Upper lobe of left lung (tissue), 6 donors: ENCODE results near the gene ACTL6B. TPM values are rescaled to one million over a fixed set of nuclear protein-coding genes. Genes with fewer than 3 reads are reported as not detected.
A peak's percentile ranks its signal among the peaks of the same experiment; 100 is the strongest.

Experiments
- ATAC-seq, 2 donors: fragments of 200-7000 bp; cut with Tn5 transposase; one replicate each; pipeline ENCODE4 v1.9.1; 2022; ENCODE audit warnings: mild to moderate bottlenecking in 2 of 2, moderate library complexity in 2 of 2; ENCODE audit not compliant: low FRiP score in 2 of 2
- DNase-seq, 2 donors: peaks; one replicate each; pipeline ENCODE4 v3.0.0-alpha.2; 2019 to 2020
- H3K27ac ChIP-seq, 4 donors: fragments of 200-600 bp; sonication (generic); one replicate each; pipeline ENCODE4 v1.5.1; 2016 to 2019
- H3K27me3 ChIP-seq, 4 donors: fragments of 200-600 bp; sonication (generic); one replicate each; pipeline ENCODE4 v1.5.1; 2017 to 2019
- H3K36me3 ChIP-seq, 4 donors: fragments of 200-600 bp; sonication (generic); one replicate each; pipeline ENCODE4 v1.5.1; 2016 to 2019
- H3K4me1 ChIP-seq, 4 donors: fragments of 200-600 bp; sonication (generic); one replicate each; pipeline ENCODE4 v1.5.1; 2018 to 2019
- H3K4me3 ChIP-seq, 4 donors: fragments of 200-600 bp; sonication (generic); one replicate each; pipeline ENCODE4 v1.5.1; 2017 to 2019; ENCODE audit warnings: mild to moderate bottlenecking in 2 of 4, moderate library complexity in 1 of 4
- H3K9me3 ChIP-seq, 4 donors: fragments of 200-600 bp; sonication (generic); one replicate each; pipeline ENCODE4 v1.5.1; 2018 to 2019
- CTCF ChIP-seq, 6 experiments: fragments of 450-650 bp in 4 of 6; fragments of 200-600 bp in 2 of 6; sonication (generic) in 2 of 6; IDR thresholded peaks; one replicate each; pipeline ENCODE4 v1.5.1; 2016 to 2019; ENCODE audit warnings: antibody characterized with exemption in 6 of 6
- EP300 ChIP-seq, 4 donors: sonication (generic); formaldehyde crosslinking; IDR thresholded peaks; one replicate each; pipeline ENCODE4 v1.5.1; 2017; ENCODE audit warnings: antibody characterized with exemption in 4 of 4, control low read depth in 2 of 4
- POLR2A ChIP-seq, 4 donors: fragments of 450-650 bp; IDR thresholded peaks; one replicate each; pipeline ENCODE4 v1.5.1; 2016 to 2017; ENCODE audit warnings: antibody characterized with exemption in 4 of 4, mild to moderate bottlenecking in 2 of 4
- POLR2AphosphoS5 ChIP-seq, 2 donors: sonication (generic); formaldehyde crosslinking; IDR thresholded peaks; one replicate each; pipeline ENCODE4 v1.5.1; 2017; ENCODE audit warnings: antibody characterized with exemption in 2 of 2
- WGBS, 2 donors: methylation state at CpG; one replicate each; pipeline ENCODE4 v1.1.5; 2017 to 2018; 5-methylcytosine and 5-hydroxymethylcytosine counted together
- total RNA-seq, 6 donors: library from RNA; depleted of rRNA in 4 of 6; stranded (reverse); fragments of >200 nt in 4 of 6; gene quantifications; one replicate each; pipeline versions ENCODE4 v1.1.0 to v1.2.1, GENCODE V29; 2016 to 2021
- donor health status: DM: no; HTN: no; CAD: no; lungs with moderate emphysema.
- donor health status: DM: no; HTN: yes; CAD: no; lungs with severe emphysema.

The ACTL6B gene
- total RNA-seq, 6 donors from 2014 or later: not detected

DNA sequence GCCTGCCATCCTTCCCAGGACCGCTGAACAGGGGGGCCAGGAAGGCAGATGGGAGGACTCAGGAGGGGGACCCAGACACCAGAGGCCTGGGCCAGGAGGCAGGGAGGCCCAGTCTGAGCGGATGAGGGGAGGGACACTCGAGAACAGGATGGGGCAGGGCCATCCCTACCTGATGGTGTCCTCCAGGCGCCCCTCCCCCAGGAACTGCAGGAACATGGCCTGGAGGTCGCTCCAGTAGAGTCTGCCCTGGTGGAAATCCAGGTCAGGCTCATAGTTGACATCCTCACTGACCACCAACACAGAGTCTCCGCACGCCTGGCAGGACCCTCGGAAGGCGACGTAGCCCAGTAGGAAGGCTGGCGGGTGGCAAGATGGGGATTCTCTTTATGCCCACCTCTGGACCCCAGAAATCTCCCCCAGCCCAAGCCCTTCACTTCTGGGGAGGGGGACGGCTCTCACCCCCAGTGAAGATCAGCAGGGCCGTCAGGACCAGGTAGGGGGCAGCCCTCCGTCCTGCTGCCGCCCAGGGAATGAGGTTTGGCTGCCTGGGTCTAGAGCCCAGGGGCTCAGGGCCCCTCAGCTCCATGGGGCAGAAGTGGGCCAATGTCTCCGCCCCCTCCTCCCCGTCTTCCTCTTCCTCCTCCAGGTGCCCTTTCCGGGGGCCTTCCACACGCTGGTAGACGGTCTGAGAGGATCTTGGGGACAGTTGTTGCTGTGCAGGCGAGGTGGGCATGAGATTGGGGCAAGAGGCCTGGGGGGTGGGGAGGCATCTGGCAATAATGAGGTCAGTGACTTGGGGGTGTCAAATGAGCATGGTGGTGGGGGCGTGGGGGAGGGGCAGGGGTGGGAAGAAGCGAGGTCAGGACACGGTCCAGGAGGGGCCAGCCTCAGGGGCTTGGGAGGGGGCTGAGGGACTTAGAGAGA is 15.5 kb downstream of the ACTL6B start:
- DNase-seq: no peak
- Histone ChIP-seq H3K9me3 (no peaks in the 10 kb centered on the region), H3K36me3 (no peaks in the 10 kb centered on the region), H3K27me3 (peaks cover 0 to 6% (median 0%) of the 10 kb centered on the region in 4 donors), H3K4me3 (no peak overlapping the region), H3K27ac (no peak overlapping the region), H3K4me1 (no peaks in the 10 kb centered on the region)
- TF ChIP-seq POLR2A (IDR thresholded peaks at IDR 0.05) (no peak), CTCF (IDR thresholded peaks at IDR 0.05) (no peak), POLR2AphosphoS5 (IDR thresholded peaks at IDR 0.05) (no peak)
- WGBS, 2 donors: 55 to 67% methylated on average over 16 to 24 of the region's 24 CpGs
- peak in 1 of 2 donors; percentile 40 for ATAC-seq

DNA sequence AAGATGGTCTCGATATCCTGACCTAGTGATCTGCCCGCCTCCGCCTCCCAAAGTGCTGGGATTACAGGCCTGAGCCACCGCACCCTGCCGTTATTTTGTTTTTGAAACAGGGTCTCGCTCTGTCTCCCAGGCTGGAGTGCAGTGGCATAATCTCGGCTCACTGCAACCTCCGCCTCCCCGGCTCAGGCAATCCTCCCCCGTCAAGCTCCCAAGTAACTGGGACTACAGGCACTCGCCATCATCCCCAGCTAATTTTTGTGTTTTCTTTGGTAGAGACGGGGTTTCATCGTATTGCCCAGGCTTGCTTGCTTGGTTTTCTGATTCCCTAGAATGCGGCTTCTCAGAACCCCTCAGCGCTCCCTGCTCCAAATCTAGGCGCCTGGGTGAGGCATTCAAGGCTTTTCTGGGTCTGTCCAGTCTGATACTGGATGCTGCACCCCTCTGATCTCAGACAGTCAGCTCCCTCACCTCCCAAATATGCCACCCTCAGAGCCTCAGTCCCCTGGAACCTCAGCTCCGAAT is 16.2 kb downstream of the ACTL6B start:
- H3K27me3 ChIP-seq: peaks cover 0 to 6% (median 0%) of the 10 kb centered on the region in 4 donors
- no peak overlapping the region for H3K4me3 ChIP-seq
- 84 to 87% methylated on average over 17 of the region's 17 CpGs for WGBS, 2 donors
- no peaks in the 10 kb centered on the region for H3K36me3 ChIP-seq
- TF ChIP-seq EP300 (IDR thresholded peaks at IDR 0.05) (no peak), CTCF (IDR thresholded peaks at IDR 0.05) (no peak)
- no peaks in the 10 kb centered on the region for H3K4me1 ChIP-seq
- DNase-seq: no peak
- no peaks in the 10 kb centered on the region for H3K9me3 ChIP-seq
- no peak for ATAC-seq
- H3K27ac ChIP-seq: no peak overlapping the region

DNA sequence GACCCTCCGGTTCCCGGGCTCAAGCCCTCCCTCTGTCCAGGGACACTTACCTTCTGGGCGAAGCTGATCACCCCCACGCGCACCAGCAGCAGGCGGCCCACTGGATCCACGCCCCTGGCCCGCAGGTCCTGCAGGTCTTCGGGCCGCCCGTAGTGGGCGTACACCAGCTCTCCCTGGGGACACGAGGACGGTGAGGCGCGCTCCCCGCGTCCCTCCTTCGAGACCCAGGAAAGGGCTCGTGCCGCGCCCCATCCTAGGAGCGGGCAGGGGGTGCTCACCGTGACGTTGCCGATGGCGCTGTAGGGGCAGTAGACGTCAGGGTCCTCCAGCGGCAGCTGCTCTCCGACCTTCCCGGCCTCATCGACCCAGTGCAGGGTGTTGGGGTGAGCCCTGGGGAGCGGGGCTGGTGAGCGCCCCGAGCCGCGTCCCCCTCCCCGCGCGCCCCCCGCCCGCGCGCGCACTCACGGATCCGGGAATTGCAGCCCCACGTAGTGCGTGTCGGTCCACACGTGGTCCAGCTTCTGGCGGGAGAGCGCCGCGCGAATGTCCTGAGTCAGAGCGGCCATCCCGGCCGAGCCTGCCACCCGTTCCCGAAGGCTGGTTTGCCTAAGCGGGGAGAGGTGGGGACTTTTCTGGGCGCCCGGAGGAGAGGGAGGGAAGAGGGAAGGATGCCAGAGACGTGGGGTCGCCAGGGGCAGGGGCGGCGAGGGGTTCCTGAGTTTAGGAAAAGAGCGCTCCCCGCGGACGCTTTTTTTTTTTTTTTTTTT is 23.1 kb downstream of the ACTL6B start:
- Histone ChIP-seq H3K27me3 (peaks cover 0 to 9% (median 1%) of the 10 kb centered on the region in 4 donors), H3K9me3 (no peaks in the 10 kb centered on the region), H3K4me1 (peaks cover 7 to 14% (median 9%) of the 10 kb centered on the region in 4 donors), H3K4me3 (peak overlapping the region; percentile 20 to 56 (median 50)), H3K36me3 (no peaks in the 10 kb centered on the region), H3K27ac (no peak overlapping the region)
- ATAC-seq (peak; percentile 61 to 78), DNase-seq (peak; percentile 56 to 88)
- TF ChIP-seq POLR2AphosphoS5 (IDR thresholded peaks at IDR 0.05) (no peak), POLR2A (IDR thresholded peaks at IDR 0.05) (no peak), CTCF (IDR thresholded peaks at IDR 0.05) (peak in 5 of 6 experiments; percentile 35 to 56 (median 54)), EP300 (IDR thresholded peaks at IDR 0.05) (no peak)
- 4 to 8% methylated on average over 16 to 45 of the region's 72 CpGs for WGBS, 2 donors

GRCh38 chr7:100630066-100630465 is 26.2 kb downstream of the ACTL6B start:
- ATAC-seq: no peak
- DNase-seq: no peak
- H3K27me3 ChIP-seq: peaks cover 0 to 9% (median 1%) of the 10 kb centered on the region in 4 donors
- no peak overlapping the region for H3K27ac ChIP-seq
- H3K9me3 ChIP-seq: no peaks in the 10 kb centered on the region
- H3K4me1 ChIP-seq: peaks cover 15 to 27% (median 19%) of the 10 kb centered on the region in 4 donors
- no peak for TF ChIP-seq POLR2A (IDR thresholded peaks at IDR 0.05)
- TF ChIP-seq EP300 (IDR thresholded peaks at IDR 0.05): no peak
- TF ChIP-seq CTCF (IDR thresholded peaks at IDR 0.05): no peak
- TF ChIP-seq POLR2AphosphoS5 (IDR thresholded peaks at IDR 0.05): no peak
- no peak overlapping the region for H3K4me3 ChIP-seq
- no peaks in the 10 kb centered on the region for H3K36me3 ChIP-seq
- 87 to 90% methylated on average over 4 of the region's 4 CpGs for WGBS, 2 donors
